Naive B cell (primary cell): ENCODE data around the gene DCT. TPM values are rescaled to one million over a fixed set of nuclear protein-coding genes. Genes with fewer than 3 reads are reported as not detected.

Experiments
- ATAC-seq, 2 donors: fragments of 150-1000 bp; cut with Tn5 transposase; 2 replicates each; pipeline ENCODE4 v1.10.0; 2021; ENCODE audit warnings: low read depth in 2 of 2, mild to moderate bottlenecking in 2 of 2, moderate library complexity in 2 of 2
- DNase-seq: peaks from one replicate; pipeline ENCODE4 v3.0.0; 2022
- H3K27ac Mint-ChIP-seq, 6 donors: one replicate each; pipeline ENCODE4 v1.8.0; 2020 to 2022; ENCODE audit warnings: mild to moderate bottlenecking in 6 of 6, mixed read lengths in 6 of 6, moderate library complexity in 5 of 6, inconsistent platforms in 2 of 6
- H3K27me3 Mint-ChIP-seq, 3 donors: one replicate each; pipeline ENCODE4 v1.8.0; 2021 to 2022; ENCODE audit warnings: mixed read lengths in 3 of 3, mild to moderate bottlenecking in 1 of 3
- H3K36me3 Mint-ChIP-seq, 2 donors: one replicate each; pipeline ENCODE4 v1.8.0; 2020 to 2022; ENCODE audit warnings: mixed read lengths in 2 of 2, inconsistent platforms in 1 of 2, mild to moderate bottlenecking in 1 of 2
- H3K4me1 Mint-ChIP-seq, 3 donors: one replicate each; pipeline ENCODE4 v1.8.0; 2020 to 2022; ENCODE audit warnings: mixed read lengths in 3 of 3, inconsistent platforms in 1 of 3, mild to moderate bottlenecking in 1 of 3, moderate library complexity in 1 of 3
- H3K4me3 Mint-ChIP-seq, 8 donors: one replicate each; pipeline ENCODE4 v1.8.0; 2020 to 2022; ENCODE audit warnings: mild to moderate bottlenecking in 8 of 8, mixed read lengths in 8 of 8, moderate library complexity in 8 of 8, inconsistent platforms in 2 of 8
- H3K9me3 Mint-ChIP-seq, 7 donors: one replicate each; pipeline ENCODE4 v1.8.0; 2020 to 2022; ENCODE audit warnings: mixed read lengths in 7 of 7, mild to moderate bottlenecking in 5 of 7, inconsistent platforms in 2 of 7, moderate library complexity in 1 of 7
- polyA plus RNA-seq, 6 donors: library from polyadenylated mRNA; unstranded; fragments of 300-500 nt; fragmentation: Illumina TruSeq; gene quantifications; one replicate each; pipeline ENCODE4 v1.2.3, GENCODE V29; 2021; ENCODE audit warnings: low read depth in 6 of 6

Gene DCT
- polyA plus RNA-seq, 6 donors from 2014 or later: not detected

DNA sequence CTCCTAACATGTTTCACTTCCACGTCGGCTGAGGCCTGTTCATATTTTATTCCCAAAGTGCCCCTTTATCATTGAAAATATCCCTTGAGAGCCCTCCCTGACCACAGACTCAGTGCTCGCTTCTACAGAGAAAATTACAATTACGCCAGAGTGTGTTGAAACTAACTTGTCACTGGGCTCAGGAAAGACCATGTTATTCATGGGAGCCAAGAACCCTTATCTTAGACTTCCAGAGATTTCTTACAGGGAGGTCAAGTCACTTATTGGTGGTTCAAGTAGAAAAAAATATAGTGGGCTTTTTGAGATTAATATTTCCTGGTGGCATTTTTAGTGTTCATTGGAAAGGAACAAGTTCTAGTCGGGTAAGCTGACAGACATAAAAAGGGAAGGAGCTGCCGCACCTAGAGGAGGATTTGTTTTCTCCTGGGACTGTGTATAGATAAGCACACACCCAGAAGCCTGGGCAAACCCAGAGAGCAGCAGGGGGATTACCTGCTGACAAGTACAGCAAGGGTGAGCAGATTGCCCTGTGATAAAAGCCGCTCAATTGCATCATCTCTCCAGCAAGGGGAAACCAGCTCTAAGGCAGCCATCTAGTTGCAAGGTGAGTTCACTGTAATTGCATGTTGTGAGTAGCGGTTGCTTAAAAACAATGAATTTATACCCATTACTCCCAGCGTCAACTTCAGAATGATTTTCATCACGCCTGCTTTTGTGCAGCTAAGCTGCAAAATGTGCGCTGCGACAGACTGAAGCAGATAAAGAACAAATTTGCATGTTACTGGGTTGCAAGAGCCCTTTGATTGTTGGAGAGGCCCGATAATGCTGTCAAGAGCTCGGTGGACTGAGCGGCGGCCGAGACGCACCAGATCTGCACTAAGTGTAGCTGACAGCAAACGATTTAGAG is 46.2 kb downstream of the DCT start:
- ATAC-seq (peak; percentile 79), DNase-seq (peak; percentile 12)
- H3K9me3 Mint-ChIP-seq: no peaks in the 10 kb centered on the region
- peak overlapping the region in 2 of 6 donors; percentile 29 to 45 for H3K27ac Mint-ChIP-seq
- H3K4me1 Mint-ChIP-seq: peaks cover 11 to 17% (median 11%) of the 10 kb centered on the region in 3 donors
- H3K4me3 Mint-ChIP-seq: no peak overlapping the region
- peaks cover 0 to 5% (median 0%) of the 10 kb centered on the region in 3 donors for H3K27me3 Mint-ChIP-seq
- H3K36me3 Mint-ChIP-seq: no peaks in the 10 kb centered on the region

DNA sequence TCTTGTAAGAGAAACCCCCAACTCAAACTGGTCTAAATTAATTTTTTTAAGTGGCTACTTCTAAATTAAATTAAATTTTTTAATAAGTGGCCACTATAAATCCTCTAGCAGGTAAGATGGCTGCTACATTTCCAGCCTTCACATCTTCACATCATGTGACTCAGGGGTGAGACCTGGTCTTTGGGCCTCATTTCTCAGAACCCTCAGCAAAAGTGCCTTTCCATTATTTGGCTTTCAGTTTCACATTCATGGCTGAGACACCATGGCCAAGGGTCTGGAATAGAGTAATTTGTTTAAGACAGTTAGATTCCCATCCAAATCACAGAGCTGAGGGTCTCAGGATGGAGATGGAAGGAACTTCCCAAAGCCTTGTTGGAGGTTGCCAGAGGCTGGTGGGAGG is 47.5 kb downstream of the DCT start:
- H3K27me3 Mint-ChIP-seq: peaks cover 0 to 5% (median 0%) of the 10 kb centered on the region in 3 donors
- peaks cover 11 to 17% (median 11%) of the 10 kb centered on the region in 3 donors for H3K4me1 Mint-ChIP-seq
- H3K9me3 Mint-ChIP-seq: no peaks in the 10 kb centered on the region
- no peak for ATAC-seq
- H3K4me3 Mint-ChIP-seq: peak overlapping the region in 1 of 8 donors; percentile 72
- peak overlapping the region in 2 of 6 donors; percentile 30 to 92 for H3K27ac Mint-ChIP-seq
- H3K36me3 Mint-ChIP-seq: no peaks in the 10 kb centered on the region
- no peak for DNase-seq

DNA sequence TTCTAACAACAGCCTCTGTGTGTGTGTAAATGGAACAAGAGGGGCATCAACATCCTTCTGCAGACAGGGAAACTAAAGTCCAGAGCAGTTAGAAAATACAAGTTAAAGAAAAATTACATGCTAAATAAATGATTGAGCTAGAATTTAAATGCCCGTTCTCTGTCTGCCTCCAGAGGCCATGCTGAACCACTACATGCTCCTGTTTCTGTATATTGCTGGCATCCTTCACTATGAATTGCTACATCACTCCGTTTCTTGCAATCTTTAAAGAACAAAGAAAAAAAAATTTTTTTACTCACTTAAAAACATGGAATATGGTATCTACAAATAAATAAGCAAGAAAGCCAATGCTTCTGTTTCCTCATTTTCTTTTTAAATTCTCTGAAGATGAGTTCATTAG is 47.9 kb downstream of the DCT start:
- Mint-ChIP-seq H3K4me3 (no peak overlapping the region), H3K36me3 (no peaks in the 10 kb centered on the region), H3K27ac (peak overlapping the region in 1 of 6 donors; percentile 77), H3K4me1 (peaks cover 11 to 17% (median 11%) of the 10 kb centered on the region in 3 donors), H3K9me3 (no peaks in the 10 kb centered on the region), H3K27me3 (peaks cover 0 to 5% (median 0%) of the 10 kb centered on the region in 3 donors)
- no peak for DNase-seq
- no peak for ATAC-seq

DNA sequence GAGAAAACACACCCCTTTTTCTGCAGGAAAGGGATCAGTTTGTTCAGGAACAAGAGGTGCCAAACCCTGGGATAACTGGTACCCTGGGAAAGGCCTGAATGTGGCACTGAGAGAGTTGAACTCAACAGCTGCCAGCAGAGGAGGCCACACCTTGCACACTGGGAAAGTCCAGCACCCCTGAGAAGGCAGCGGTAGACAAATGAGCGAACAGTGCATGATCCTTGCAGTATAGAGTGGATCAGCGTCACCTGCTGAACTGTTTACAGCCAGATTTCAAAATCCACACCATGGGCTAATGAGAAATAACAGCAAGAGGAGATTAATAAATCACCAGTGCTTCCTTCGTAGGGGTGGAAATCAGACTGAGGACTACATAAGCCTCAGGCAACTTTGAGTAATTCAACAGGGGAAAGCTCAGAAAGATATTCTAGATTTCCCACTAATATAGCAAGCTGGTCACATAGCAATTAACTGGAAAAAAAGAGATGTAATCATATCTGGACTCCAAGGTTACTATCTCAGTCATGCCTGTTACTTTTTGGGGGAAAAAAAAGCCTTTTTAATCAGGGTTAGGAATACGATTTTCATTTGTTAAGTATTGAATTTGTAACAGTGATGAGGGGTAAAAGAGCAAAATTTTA is 52.0 kb downstream of the DCT start:
- ATAC-seq: no peak
- DNase-seq: no peak
- H3K27me3 Mint-ChIP-seq: peaks cover 8 to 21% (median 11%) of the 10 kb centered on the region in 3 donors
- H3K9me3 Mint-ChIP-seq: peaks cover 0 to 1% (median 0%) of the 10 kb centered on the region in 7 donors
- no peak overlapping the region for H3K27ac Mint-ChIP-seq
- no peak overlapping the region for H3K4me3 Mint-ChIP-seq
- peaks cover 0 to 4% (median 0%) of the 10 kb centered on the region in 3 donors for H3K4me1 Mint-ChIP-seq
- no peaks in the 10 kb centered on the region for H3K36me3 Mint-ChIP-seq

DNA sequence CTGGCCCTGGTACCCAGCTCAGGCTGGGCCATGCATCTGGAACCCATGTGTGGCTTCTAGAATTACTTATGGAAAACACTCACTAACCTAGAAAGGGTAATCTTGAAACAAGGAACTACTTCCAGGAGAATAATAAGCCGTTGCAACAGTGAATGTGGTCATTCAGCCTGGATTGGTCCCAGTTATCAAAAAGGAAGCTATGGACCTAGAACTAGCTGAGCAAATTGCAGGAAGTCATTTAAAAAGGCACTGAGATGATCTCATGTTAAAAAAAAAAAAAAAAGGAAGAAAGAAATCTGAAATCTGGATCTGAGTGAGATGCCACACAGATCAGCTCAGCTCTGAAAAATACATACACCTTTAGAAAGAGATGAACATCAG is 59.6 kb downstream of the DCT start:
- Mint-ChIP-seq H3K27me3 (peaks cover 23 to 27% (median 26%) of the 10 kb centered on the region in 3 donors), H3K4me1 (peaks cover 19 to 27% (median 23%) of the 10 kb centered on the region in 3 donors), H3K36me3 (peaks cover 4 to 20% of the 10 kb centered on the region in 2 donors), H3K9me3 (peaks cover 9 to 40% (median 24%) of the 10 kb centered on the region in 7 donors), H3K4me3 (peak overlapping the region in 1 of 8 donors; percentile 0), H3K27ac (no peak overlapping the region)
- DNase-seq (no peak), ATAC-seq (no peak)

DNA sequence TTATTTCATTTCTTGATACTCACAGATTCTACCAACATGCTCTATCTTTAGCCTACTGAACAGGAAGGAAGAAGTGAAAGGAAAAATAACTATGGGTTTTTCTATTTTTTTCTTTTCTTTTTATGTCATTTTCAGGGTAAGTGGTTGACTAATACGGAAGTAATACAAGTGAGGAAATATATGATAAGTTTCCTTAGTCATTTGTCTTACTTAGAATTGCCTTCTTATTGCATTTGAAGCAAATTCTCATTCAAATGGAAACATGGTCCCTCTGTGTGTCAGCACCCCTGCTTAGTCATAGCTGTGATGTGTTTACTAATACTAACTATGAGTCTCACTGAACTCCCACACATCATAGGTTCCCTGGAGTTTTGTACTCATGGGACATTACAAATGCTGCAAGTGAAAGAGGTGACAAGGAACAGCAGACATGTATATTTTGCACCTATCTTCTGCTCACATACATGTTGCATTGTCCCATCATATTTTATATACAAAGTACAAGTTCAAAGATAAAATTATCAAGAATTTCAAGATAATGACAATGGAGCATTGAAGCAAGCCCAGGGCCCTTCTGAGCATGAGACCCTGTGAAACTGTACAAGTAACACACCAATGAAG is 60.1 kb downstream of the DCT start:
- Mint-ChIP-seq H3K36me3 (peaks cover 4 to 20% of the 10 kb centered on the region in 2 donors), H3K4me1 (peaks cover 19 to 27% (median 23%) of the 10 kb centered on the region in 3 donors), H3K27me3 (peaks cover 26 to 27% (median 26%) of the 10 kb centered on the region in 3 donors), H3K4me3 (peak overlapping the region in 6 of 8 donors; percentile 34 to 67 (median 44)), H3K27ac (peak overlapping the region in 1 of 6 donors; percentile 61), H3K9me3 (peaks cover 9 to 40% (median 24%) of the 10 kb centered on the region in 7 donors)
- ATAC-seq (peak; percentile 34 to 58), DNase-seq (no peak)

DNA sequence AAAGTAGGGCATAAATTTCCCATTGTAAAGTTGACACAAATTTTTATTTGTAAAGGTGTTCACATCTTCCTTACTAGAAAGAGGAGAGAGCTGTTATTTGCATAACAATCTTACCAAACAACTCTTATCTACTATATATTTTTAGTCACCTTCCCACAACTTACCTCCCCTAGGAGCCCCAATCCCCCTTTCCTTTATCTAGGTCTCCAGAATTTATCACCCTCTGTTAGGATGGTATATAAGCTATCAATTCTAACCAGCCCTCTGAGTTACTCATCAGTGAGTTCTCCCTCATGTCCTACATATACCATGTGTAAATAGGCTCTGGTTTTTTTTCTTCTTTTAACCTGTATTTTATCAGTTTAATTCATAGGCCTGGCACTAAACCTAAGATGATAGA is 62.2 kb downstream of the DCT start:
- ATAC-seq (no peak), DNase-seq (no peak)
- H3K4me1 Mint-ChIP-seq: peaks cover 19 to 27% (median 23%) of the 10 kb centered on the region in 3 donors
- H3K9me3 Mint-ChIP-seq: peaks cover 9 to 40% (median 24%) of the 10 kb centered on the region in 7 donors
- no peak overlapping the region for H3K27ac Mint-ChIP-seq
- peak overlapping the region in 2 of 8 donors; percentile 29 to 31 for H3K4me3 Mint-ChIP-seq
- H3K27me3 Mint-ChIP-seq: peaks cover 22 to 30% (median 27%) of the 10 kb centered on the region in 3 donors
- peaks cover 4 to 20% of the 10 kb centered on the region in 2 donors for H3K36me3 Mint-ChIP-seq

DNA sequence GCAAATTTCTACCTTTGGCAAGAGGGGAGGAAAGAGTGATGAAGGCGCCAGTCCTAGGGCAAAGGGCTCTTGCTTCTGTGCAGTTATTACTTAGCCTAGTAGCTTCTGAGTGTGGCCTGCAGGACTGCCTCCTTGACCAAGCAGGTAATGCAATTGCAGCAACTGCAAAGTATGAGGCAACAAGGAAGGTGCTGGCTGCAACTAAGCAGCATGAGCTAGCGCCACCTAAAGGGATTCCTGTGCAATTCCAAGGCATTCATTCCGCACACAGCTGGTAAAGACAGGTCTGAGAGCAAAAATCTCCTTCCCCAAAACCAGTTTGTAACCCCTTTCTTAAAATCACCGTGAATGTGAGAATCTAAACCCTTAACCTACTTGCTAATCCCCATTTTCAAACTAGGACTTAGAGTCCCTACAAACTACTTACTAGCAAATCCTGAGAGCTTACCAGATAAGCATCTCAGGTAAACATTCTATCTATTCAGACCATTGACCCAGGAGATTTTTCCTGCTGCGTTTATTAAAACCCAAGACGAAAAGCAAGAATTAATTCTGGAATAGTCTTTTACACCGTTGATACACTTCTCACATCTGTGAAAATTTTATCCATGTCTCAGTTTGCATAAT is 62.9 kb downstream of the DCT start:
- Mint-ChIP-seq H3K4me1 (peaks cover 19 to 27% (median 23%) of the 10 kb centered on the region in 3 donors), H3K4me3 (no peak overlapping the region), H3K27ac (no peak overlapping the region), H3K36me3 (peaks cover 4 to 20% of the 10 kb centered on the region in 2 donors), H3K9me3 (peaks cover 9 to 36% (median 20%) of the 10 kb centered on the region in 7 donors), H3K27me3 (peaks cover 26 to 33% (median 27%) of the 10 kb centered on the region in 3 donors)
- no peak for DNase-seq
- ATAC-seq: no peak

DNA sequence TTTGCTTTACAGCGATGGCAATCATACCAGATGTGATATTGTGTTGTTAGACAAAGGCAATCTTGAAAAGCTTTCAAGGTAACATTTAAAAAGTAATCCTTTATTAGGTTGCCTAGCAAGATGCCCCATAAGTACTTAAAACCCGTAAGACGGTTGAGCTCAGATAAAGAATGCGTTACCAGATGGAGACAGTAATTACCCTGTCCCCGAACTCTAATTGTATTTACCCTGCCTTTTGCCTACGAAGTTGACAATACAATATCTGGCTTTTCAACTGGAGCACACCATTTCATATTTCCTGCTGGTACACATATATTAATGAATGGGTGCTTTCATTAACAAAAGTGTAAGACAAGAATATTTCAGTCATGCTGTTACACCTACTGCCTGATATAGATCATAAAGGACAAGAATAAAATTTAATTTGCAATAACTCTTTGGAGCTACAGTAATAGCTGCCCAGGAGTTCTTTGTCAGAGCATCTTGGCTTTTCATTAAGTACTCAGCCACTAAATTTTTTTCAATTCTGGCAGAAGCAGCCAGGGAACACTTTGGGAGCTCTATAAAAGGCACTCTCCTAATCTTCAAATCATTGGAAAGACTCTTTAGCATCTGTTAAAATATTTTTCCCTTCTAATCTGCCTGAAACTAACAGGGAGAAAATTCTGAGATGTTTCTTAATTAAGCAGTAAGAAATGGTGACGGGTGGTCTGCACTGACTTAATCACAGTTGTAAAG is 63.8 kb downstream of the DCT start:
- peaks cover 4 to 20% of the 10 kb centered on the region in 2 donors for H3K36me3 Mint-ChIP-seq
- H3K4me1 Mint-ChIP-seq: peaks cover 19 to 27% (median 23%) of the 10 kb centered on the region in 3 donors
- peaks cover 9 to 28% (median 13%) of the 10 kb centered on the region in 7 donors for H3K9me3 Mint-ChIP-seq
- no peak for DNase-seq
- H3K4me3 Mint-ChIP-seq: no peak overlapping the region
- H3K27me3 Mint-ChIP-seq: peaks cover 27 to 37% (median 29%) of the 10 kb centered on the region in 3 donors
- H3K27ac Mint-ChIP-seq: no peak overlapping the region
- ATAC-seq: no peak

DNA sequence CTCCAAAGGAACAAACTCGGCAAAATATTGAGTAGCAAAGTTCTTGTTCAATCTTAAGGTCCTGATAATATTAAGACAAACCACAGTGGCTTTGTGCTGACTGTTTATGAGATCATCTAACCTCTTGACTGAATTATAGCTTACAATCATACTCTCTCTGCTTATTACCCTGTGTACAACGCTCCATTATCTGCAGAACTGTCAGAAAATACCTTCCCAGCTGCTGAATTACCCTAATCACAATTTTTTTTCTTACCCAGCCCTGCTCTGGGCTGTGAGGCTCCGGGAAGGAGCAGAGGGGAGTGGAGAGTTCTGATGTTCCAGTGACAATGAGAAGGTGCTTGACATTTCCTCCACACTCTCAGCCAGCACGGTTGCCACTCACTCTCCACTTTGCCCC is 64.8 kb downstream of the DCT start:
- DNase-seq (no peak), ATAC-seq (no peak)
- Mint-ChIP-seq H3K4me3 (no peak overlapping the region), H3K36me3 (peaks cover 4 to 11% of the 10 kb centered on the region in 2 donors), H3K27ac (no peak overlapping the region), H3K9me3 (peaks cover 4 to 21% (median 13%) of the 10 kb centered on the region in 7 donors), H3K27me3 (peaks cover 19 to 30% (median 20%) of the 10 kb centered on the region in 3 donors), H3K4me1 (peaks cover 12 to 17% (median 14%) of the 10 kb centered on the region in 3 donors)

DNA sequence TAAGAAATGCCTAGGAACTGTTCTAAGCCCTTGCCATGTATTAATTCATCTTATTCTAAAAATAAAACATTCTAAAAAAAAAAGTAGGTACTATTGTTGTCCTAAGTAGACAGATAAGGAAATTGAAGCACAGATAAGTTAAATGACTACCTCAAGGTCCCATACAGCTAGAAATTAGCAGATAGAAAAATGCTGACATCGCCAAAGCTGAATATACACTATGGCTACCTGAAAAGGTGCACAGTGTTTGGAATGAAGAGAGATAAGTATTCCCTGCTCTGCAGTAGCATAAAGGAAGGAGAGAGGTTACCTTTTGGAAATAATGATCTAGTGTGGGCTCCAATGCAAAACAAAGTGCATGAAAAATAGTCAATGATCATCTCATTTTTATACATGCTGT is 65.3 kb downstream of the DCT start:
- Mint-ChIP-seq H3K9me3 (peaks cover 4 to 21% (median 13%) of the 10 kb centered on the region in 7 donors), H3K27me3 (peaks cover 19 to 30% (median 20%) of the 10 kb centered on the region in 3 donors)
- no peak for DNase-seq

DNA sequence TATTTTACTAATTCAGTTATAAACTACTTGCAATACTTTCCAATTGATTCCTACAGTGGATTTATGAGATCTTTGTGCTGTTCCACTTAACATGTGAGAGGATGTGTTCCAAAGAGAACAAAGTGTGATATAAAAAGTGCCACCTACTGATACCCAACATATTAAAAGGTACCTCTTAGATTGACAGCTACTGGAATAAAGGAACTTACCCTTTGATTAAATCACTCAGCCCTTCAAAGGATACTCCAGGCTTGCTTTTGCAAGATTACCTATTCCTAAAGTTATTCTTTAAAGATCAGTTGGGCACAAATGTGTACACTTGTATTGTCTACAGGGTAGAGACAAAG is 65.9 kb downstream of the DCT start:
- H3K27ac Mint-ChIP-seq: no peak overlapping the region

More for the DNA sequence above, 65.3 kb downstream of the DCT start:
- no peak overlapping the region for H3K4me3 Mint-ChIP-seq
- no peak for ATAC-seq
- peaks cover 4 to 11% of the 10 kb centered on the region in 2 donors for H3K36me3 Mint-ChIP-seq
- H3K4me1 Mint-ChIP-seq: peaks cover 8 to 11% (median 9%) of the 10 kb centered on the region in 3 donors
- no peak overlapping the region for H3K27ac Mint-ChIP-seq

More for the DNA sequence above, 65.9 kb downstream of the DCT start:
- Mint-ChIP-seq H3K27me3 (peaks cover 23 to 34% (median 24%) of the 10 kb centered on the region in 3 donors), H3K4me1 (peaks cover 3 to 6% (median 4%) of the 10 kb centered on the region in 3 donors), H3K36me3 (peaks cover 4 to 11% of the 10 kb centered on the region in 2 donors), H3K9me3 (peaks cover 4 to 21% (median 12%) of the 10 kb centered on the region in 7 donors), H3K4me3 (no peak overlapping the region)
- ATAC-seq (no peak), DNase-seq (no peak)
